Hindlimb muscle (tissue), 1 donor: Measurements from ENCODE around the gene DGKA. TPM values are rescaled to one million over a fixed set of nuclear protein-coding genes. Genes with fewer than 3 reads are reported as not detected.

Source experiments
- DNase-seq: peaks from one replicate; pipeline ENCODE4 v3.0.0-alpha.2; 2013
- polyA plus RNA-seq: library from polyadenylated mRNA; unstranded; fragments of 120-200 nt; gene quantifications from one replicate; pipeline ENCODE4 v1.2.1, GENCODE V29; 2013; ENCODE audit not compliant: insufficient read length

Gene DGKA
- polyA plus RNA-seq, 1 donor = 16.3 TPM

GRCh38 chr12:55931780-55932550 lies 1.0 kb downstream of the DGKA start:
- DNase-seq = peak; percentile 78

GRCh38 chr12:55932551-55932910 lies 1.6 kb downstream of the DGKA start:
- no peak for DNase-seq

- DNase-seq = no peak
These were observed 2.3 kb downstream of the DGKA start for GRCh38 chr12:55933169-55933798.

GRCh38 chr12:55933799-55934742 lies 3.1 kb downstream of the DGKA start:
- no peak for DNase-seq

- no peak for DNase-seq
These were observed 3.8 kb downstream of the DGKA start for GRCh38 chr12:55934773-55935172.

GRCh38 chr12:55935738-55936151 lies 4.8 kb downstream of the DGKA start:
- DNase-seq = peak; percentile 45

GRCh38 chr12:55937981-55938380 lies 7.0 kb downstream of the DGKA start:
- no peak for DNase-seq

GRCh38 chr12:55938826-55939501 lies 8.0 kb downstream of the DGKA start:
- no peak for DNase-seq

GRCh38 chr12:55940065-55940732 lies 9.2 kb downstream of the DGKA start:
- peak; percentile 84 for DNase-seq

GRCh38 chr12:55942055-55942454 lies 11.1 kb downstream of the DGKA start:
- no peak for DNase-seq

- DNase-seq = no peak
These were observed 11.7 kb downstream of the DGKA start for GRCh38 chr12:55942577-55943136.

GRCh38 chr12:55946553-55946952 lies 15.6 kb downstream of the DGKA start:
- DNase-seq = no peak

- no peak for DNase-seq
These were observed 24.4 kb downstream of the DGKA start for GRCh38 chr12:55955344-55955743.

- no peak for DNase-seq
These were observed 25.0 kb downstream of the DGKA start for GRCh38 chr12:55955800-55956508.

- DNase-seq = no peak
These were observed 26.3 kb downstream of the DGKA start for GRCh38 chr12:55957106-55957859.

GRCh38 chr12:55963760-55964159 lies 32.8 kb downstream of the DGKA start:
- DNase-seq = no peak

- no peak for DNase-seq
These were observed 34.3 kb downstream of the DGKA start for GRCh38 chr12:55965240-55965639.

GRCh38 chr12:55965941-55966407 lies 35.0 kb downstream of the DGKA start, which contains the start of gene PMEL:
Gene PMEL, minus strand, starts transcription at chr12:55966042. Its CDS starts 31 bp downstream, at chr12:55966011.
- DNase-seq = no peak

GRCh38 chr12:55966408-55967281 lies 35.7 kb downstream of the DGKA start, which contains the start of gene CDK2:
Gene CDK2, plus strand, starts transcription at chr12:55966830. Its CDS starts 179 bp downstream, at chr12:55967009.
- DNase-seq = peak; percentile 94
